Measurements from ENCODE around the gene KIAA0753.

DNA sequence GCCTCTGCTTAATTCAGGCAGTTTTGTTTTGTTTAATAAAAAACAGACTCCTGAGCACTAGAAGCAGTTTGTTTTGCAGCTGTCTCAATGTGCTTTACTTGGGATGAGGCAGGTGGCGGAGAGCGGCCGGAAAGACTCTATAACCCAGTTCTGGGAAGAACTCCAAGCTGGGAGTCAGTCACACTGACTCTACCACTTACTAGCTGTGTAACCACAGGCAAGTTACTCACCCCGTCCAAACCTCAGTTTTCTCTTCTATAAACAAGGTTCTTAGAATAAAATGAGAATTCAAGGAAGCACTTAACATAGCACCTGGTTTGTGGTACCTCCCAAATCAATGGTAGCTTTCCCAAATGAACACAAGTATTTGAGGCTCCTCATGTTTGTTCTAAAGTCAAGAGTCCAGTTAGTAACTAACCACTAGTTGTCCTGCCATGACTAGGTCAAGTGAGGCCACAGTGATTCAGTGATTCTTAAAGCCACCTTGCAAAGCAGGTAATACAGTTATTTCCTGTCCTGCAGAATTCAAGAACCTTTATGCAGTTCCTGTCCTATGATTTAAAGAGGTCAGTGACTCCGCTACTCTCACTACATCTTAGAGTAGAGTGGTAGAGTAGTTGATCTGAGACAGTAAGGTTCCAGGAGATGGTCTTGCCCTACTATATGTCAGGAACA is 3.1 kb upstream of the KIAA0753 start:
- TF ChIP-seq, protein P1, sequence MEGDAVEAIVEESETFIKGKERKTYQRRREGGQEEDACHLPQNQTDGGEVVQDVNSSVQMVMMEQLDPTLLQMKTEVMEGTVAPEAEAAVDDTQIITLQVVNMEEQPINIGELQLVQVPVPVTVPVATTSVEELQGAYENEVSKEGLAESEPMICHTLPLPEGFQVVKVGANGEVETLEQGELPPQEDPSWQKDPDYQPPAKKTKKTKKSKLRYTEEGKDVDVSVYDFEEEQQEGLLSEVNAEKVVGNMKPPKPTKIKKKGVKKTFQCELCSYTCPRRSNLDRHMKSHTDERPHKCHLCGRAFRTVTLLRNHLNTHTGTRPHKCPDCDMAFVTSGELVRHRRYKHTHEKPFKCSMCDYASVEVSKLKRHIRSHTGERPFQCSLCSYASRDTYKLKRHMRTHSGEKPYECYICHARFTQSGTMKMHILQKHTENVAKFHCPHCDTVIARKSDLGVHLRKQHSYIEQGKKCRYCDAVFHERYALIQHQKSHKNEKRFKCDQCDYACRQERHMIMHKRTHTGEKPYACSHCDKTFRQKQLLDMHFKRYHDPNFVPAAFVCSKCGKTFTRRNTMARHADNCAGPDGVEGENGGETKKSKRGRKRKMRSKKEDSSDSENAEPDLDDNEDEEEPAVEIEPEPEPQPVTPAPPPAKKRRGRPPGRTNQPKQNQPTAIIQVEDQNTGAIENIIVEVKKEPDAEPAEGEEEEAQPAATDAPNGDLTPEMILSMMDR (IDR thresholded peaks at IDR 0.05; ENCODE audit: low read depth, low read length) = no peak
- no peak for TF ChIP-seq EZH2phosphoT487 (IDR thresholded peaks at IDR 0.05; ENCODE audit: low read depth)
